Astrocyte of the cerebellum (primary cell): ENCODE results near the gene U2SURP.

Experiments
- DNase-seq: peaks from one replicate; pipeline ENCODE4 v3.0.0-alpha.2; 2011; ENCODE audit warnings: low read depth
- H3K4me3 ChIP-seq: 2 replicates; pipeline ENCODE4 v1.5.1; 2011; ENCODE audit warnings: mild to moderate bottlenecking, low read depth, low read length, moderate library complexity
- CTCF ChIP-seq: IDR thresholded peaks from 2 replicates; pipeline ENCODE4 v1.5.1; 2012; ENCODE audit warnings: low read length, low read depth, moderate library complexity, mild to moderate bottlenecking; ENCODE audit errors: missing control alignments
- in situ Hi-C: cut with HindIII; loops from 2 replicates; pipeline ENCODE4 v1.10.0; 2017; ENCODE audit warnings: low sequenced_read_pairs

U2SURP gene

GRCh38 chr3:142966808-142967207 lies 34.6 kb upstream of the U2SURP start:
- in situ Hi-C loops, result no loop called here
- no peak overlapping the region for H3K4me3 ChIP-seq
- TF ChIP-seq CTCF, result no peak
- no peak for DNase-seq

GRCh38 chr3:142968319-142969025 lies 32.9 kb upstream of the U2SURP start:
- in situ Hi-C loops, result no loop called here
- no peak overlapping the region for H3K4me3 ChIP-seq
- no peak for DNase-seq
- no peak for TF ChIP-seq CTCF

- DNase-seq, result no peak
- in situ Hi-C loops, result no loop called here
- H3K4me3 ChIP-seq, result no peak overlapping the region
Observed at GRCh38 chr3:142971431-142971830, 29.9 kb upstream of the U2SURP start.

GRCh38 chr3:142972092-142972753 lies 29.1 kb upstream of the U2SURP start:
- H3K4me3 ChIP-seq, result no peak overlapping the region
- in situ Hi-C loops, result no loop called here
- no peak for DNase-seq
- TF ChIP-seq CTCF, result no peak

More at GRCh38 chr3:142971431-142971830, 29.9 kb upstream of the U2SURP start:
- no peak for TF ChIP-seq CTCF

- in situ Hi-C loops, result no loop called here
- no peak for TF ChIP-seq CTCF
- DNase-seq, result no peak
- H3K4me3 ChIP-seq, result no peak overlapping the region
Observed at GRCh38 chr3:142973217-142974009, 28.0 kb upstream of the U2SURP start.

GRCh38 chr3:142975316-142975995 lies 25.9 kb upstream of the U2SURP start:
- TF ChIP-seq CTCF, result no peak
- in situ Hi-C loops, result loop anchor here (25.0 kb wide), 1 partner anchor 138 kb away; no protein-coding TSS in a partner anchor
- no peak overlapping the region for H3K4me3 ChIP-seq
- DNase-seq, result no peak
